CD4-positive, alpha-beta T cell treated with Interleukin-1 beta for 1 hour (primary cell): Measurements from ENCODE around the gene GMNN.
"Not testable (repeated sequence)": the region's sequence is repeated elsewhere in the genome, so short reads cannot be mapped to it uniquely, and the experiment has no call there.

Experiments used
- DNase-seq, 2 donors: peaks; one replicate each; pipeline ENCODE4 v3.0.0-alpha.2; 2020 to 2022

Gene GMNN

GRCh38 chr6:24763578-24763977, 11.2 kb upstream of the GMNN start:
- no peak for DNase-seq

- not testable (repeated sequence) for DNase-seq
Observed at GRCh38 chr6:24764833-24765828, 9.6 kb upstream of the GMNN start.

- not testable (repeated sequence) for DNase-seq
Observed at GRCh38 chr6:24765968-24766367, 8.8 kb upstream of the GMNN start.

- DNase-seq = peak in 1 of 2 donors; percentile 47
Observed at GRCh38 chr6:24766680-24767462, 7.9 kb upstream of the GMNN start.

- no peak for DNase-seq
Observed at GRCh38 chr6:24768361-24768760, 6.4 kb upstream of the GMNN start.

GRCh38 chr6:24775520-24776058, 852 bp downstream of the GMNN start:
- DNase-seq = peak in 1 of 2 donors; percentile 20

- DNase-seq = no peak
Observed at GRCh38 chr6:24777227-24777626, 2.5 kb downstream of the GMNN start.

GRCh38 chr6:24778121-24778520, 3.4 kb downstream of the GMNN start:
- DNase-seq = no peak

- no peak for DNase-seq
Observed at GRCh38 chr6:24778878-24779277, 4.1 kb downstream of the GMNN start.

GRCh38 chr6:24779416-24780016, 4.8 kb downstream of the GMNN start:
- no peak for DNase-seq

GRCh38 chr6:24780206-24780605, 5.5 kb downstream of the GMNN start:
- no peak for DNase-seq

- no peak for DNase-seq
Observed at GRCh38 chr6:24788031-24788665, 13.4 kb downstream of the GMNN start.

- DNase-seq = no peak
Observed at GRCh38 chr6:24795106-24795505, 20.4 kb downstream of the GMNN start.

GRCh38 chr6:24796616-24797290, 22.0 kb downstream of the GMNN start:
- no peak for DNase-seq

- no peak for DNase-seq
Observed at GRCh38 chr6:24797596-24798216, 23.0 kb downstream of the GMNN start.

GRCh38 chr6:24798740-24799540, 24.2 kb downstream of the GMNN start, which contains the start of gene ARMH2:
Gene ARMH2, minus strand, starts transcription at chr6:24798917. Its CDS starts 60 bp downstream, at chr6:24798857.
- no peak for DNase-seq

GRCh38 chr6:24799541-24799915, 24.8 kb downstream of the GMNN start:
- DNase-seq = no peak

- DNase-seq = no peak
Observed at GRCh38 chr6:24802271-24803059, 27.7 kb downstream of the GMNN start.

GRCh38 chr6:24807584-24807983, 32.8 kb downstream of the GMNN start:
- DNase-seq = no peak

- DNase-seq = no peak
Observed at GRCh38 chr6:24809728-24810127, 35.0 kb downstream of the GMNN start.
